ENCODE results near the gene COL19A1.
"Not testable (repeated sequence)": the region's sequence is repeated elsewhere in the genome, so short reads cannot be mapped to it uniquely, and the experiment has no call there.

Gene COL19A1

GRCh38 chr6:69907981-69908498 is 41.7 kb downstream of the COL19A1 start:
- no peak overlapping the region for H3K27ac ChIP-seq
- no peaks in the 10 kb centered on the region for H3K4me1 ChIP-seq
- H4K20me1 ChIP-seq: no peaks in the 10 kb centered on the region
- TF ChIP-seq Cebpa-rat (IDR thresholded peaks at IDR 0.05): no peak
- no peak overlapping the region for H3K4me3 ChIP-seq
- H3K36me3 ChIP-seq: no peaks in the 10 kb centered on the region
- H3K4me2 ChIP-seq: no peak overlapping the region
- no peaks in the 10 kb centered on the region for H3K27me3 ChIP-seq
- H3K9ac ChIP-seq: no peak overlapping the region
- H3K9me3 ChIP-seq (replicated peaks in 1 of 11): no peaks in the 10 kb centered on the region

- no peaks in the 10 kb centered on the region for H4K20me1 ChIP-seq
- H3K27me3 ChIP-seq: no peaks in the 10 kb centered on the region
- H3K9me3 ChIP-seq (replicated peaks in 1 of 11): no peaks in the 10 kb centered on the region
- H3K4me2 ChIP-seq: no peak overlapping the region
- no peak overlapping the region for H3K4me3 ChIP-seq
- H3K4me1 ChIP-seq: peaks cover 10 to 20% (median 13%) of the 10 kb centered on the region in 10 experiments
- TF ChIP-seq Cebpa-rat (IDR thresholded peaks at IDR 0.05): no peak
- no peak overlapping the region for H3K9ac ChIP-seq
- H3K27ac ChIP-seq: no peak overlapping the region
- H3K36me3 ChIP-seq: no peaks in the 10 kb centered on the region
Observed at GRCh38 chr6:69913361-69913760, 47.0 kb downstream of the COL19A1 start.

- peaks cover 10 to 22% (median 18%) of the 10 kb centered on the region in 10 experiments for H3K4me1 ChIP-seq
- TF ChIP-seq Cebpa-rat (IDR thresholded peaks at IDR 0.05): no peak
- no peak overlapping the region for H3K27ac ChIP-seq
- H4K20me1 ChIP-seq: no peaks in the 10 kb centered on the region
- no peak overlapping the region for H3K9ac ChIP-seq
- H3K9me3 ChIP-seq (replicated peaks in 1 of 11): no peaks in the 10 kb centered on the region
- no peak overlapping the region for H3K4me3 ChIP-seq
- H3K36me3 ChIP-seq: no peaks in the 10 kb centered on the region
- H3K4me2 ChIP-seq: no peak overlapping the region
- no peaks in the 10 kb centered on the region for H3K27me3 ChIP-seq
Observed at GRCh38 chr6:69914015-69914485, 47.7 kb downstream of the COL19A1 start.

GRCh38 chr6:69915346-69915745 is 49.0 kb downstream of the COL19A1 start:
- no peaks in the 10 kb centered on the region for H3K36me3 ChIP-seq
- H3K9me3 ChIP-seq (replicated peaks in 1 of 11): no peaks in the 10 kb centered on the region
- H3K4me2 ChIP-seq: no peak overlapping the region
- peaks cover 10 to 22% (median 18%) of the 10 kb centered on the region in 10 experiments for H3K4me1 ChIP-seq
- no peaks in the 10 kb centered on the region for H3K27me3 ChIP-seq
- H3K4me3 ChIP-seq: no peak overlapping the region
- H3K9ac ChIP-seq: no peak overlapping the region
- no peak for TF ChIP-seq Cebpa-rat (IDR thresholded peaks at IDR 0.05)
- no peaks in the 10 kb centered on the region for H4K20me1 ChIP-seq
- no peak overlapping the region for H3K27ac ChIP-seq

- no peaks in the 10 kb centered on the region for H3K36me3 ChIP-seq
- TF ChIP-seq Cebpa-rat (IDR thresholded peaks at IDR 0.05): peak in 2 of 11 experiments; percentile 31 to 32; a peak in 2 of 22 replicates
- peak overlapping the region in 9 of 11 experiments; percentile 23 to 59 (median 33); a peak in 13 of 22 replicates for H3K27ac ChIP-seq
- no peaks in the 10 kb centered on the region for H3K27me3 ChIP-seq
- no peak overlapping the region for H3K9ac ChIP-seq
- H4K20me1 ChIP-seq: no peaks in the 10 kb centered on the region
- no peak overlapping the region for H3K4me3 ChIP-seq
- no peaks in the 10 kb centered on the region; a peak in 1 of 22 replicates for H3K9me3 ChIP-seq (replicated peaks in 1 of 11)
- H3K4me1 ChIP-seq: peaks cover 10 to 22% (median 18%) of the 10 kb centered on the region in 10 experiments
- peak overlapping the region; percentile 34 to 70 (median 51) for H3K4me2 ChIP-seq
Observed at GRCh38 chr6:69917834-69918233, 51.5 kb downstream of the COL19A1 start.

GRCh38 chr6:69918813-69919475 is 52.6 kb downstream of the COL19A1 start:
- TF ChIP-seq Cebpa-rat (IDR thresholded peaks at IDR 0.05): no peak
- no peaks in the 10 kb centered on the region for H4K20me1 ChIP-seq
- H3K4me3 ChIP-seq: no peak overlapping the region
- H3K9me3 ChIP-seq (replicated peaks in 1 of 11): no peaks in the 10 kb centered on the region; a peak in 1 of 22 replicates
- no peaks in the 10 kb centered on the region for H3K27me3 ChIP-seq
- H3K9ac ChIP-seq: no peak overlapping the region
- H3K36me3 ChIP-seq: no peaks in the 10 kb centered on the region
- peak overlapping the region in 2 of 11 experiments; percentile 34 to 37; a peak in 3 of 22 replicates for H3K4me2 ChIP-seq
- peaks cover 10 to 22% (median 18%) of the 10 kb centered on the region in 10 experiments for H3K4me1 ChIP-seq
- H3K27ac ChIP-seq: peak overlapping the region in 1 of 11 experiments; percentile 41; a peak in 2 of 22 replicates

- H4K20me1 ChIP-seq; H3K4me2 ChIP-seq; H3K27ac ChIP-seq; H3K27me3 ChIP-seq; H3K4me3 ChIP-seq; H3K9ac ChIP-seq; H3K9me3 ChIP-seq (replicated peaks in 1 of 11); H3K36me3 ChIP-seq: not testable (repeated sequence)
- peaks cover 10 to 22% (median 18%) of the 10 kb centered on the region in 10 experiments for H3K4me1 ChIP-seq
Observed at GRCh38 chr6:69921066-69921465, 54.7 kb downstream of the COL19A1 start.

- not testable (repeated sequence) for H3K27ac ChIP-seq; H3K27me3 ChIP-seq; H3K9me3 ChIP-seq (replicated peaks in 1 of 11); H4K20me1 ChIP-seq; H3K9ac ChIP-seq; H3K36me3 ChIP-seq; H3K4me3 ChIP-seq; H3K4me2 ChIP-seq
- peaks cover 10 to 20% (median 17%) of the 10 kb centered on the region in 10 experiments for H3K4me1 ChIP-seq
Observed at GRCh38 chr6:69921611-69922010, 55.3 kb downstream of the COL19A1 start.

GRCh38 chr6:69926745-69927144 is 60.4 kb downstream of the COL19A1 start:
- Histone ChIP-seq H3K36me3 (no peaks in the 10 kb centered on the region), H3K4me2 (no peak overlapping the region), H4K20me1 (no peaks in the 10 kb centered on the region), H3K4me1 (no peaks in the 10 kb centered on the region), H3K27ac (no peak overlapping the region), H3K9me3 (replicated peaks in 1 of 11) (peaks cover 6 to 16% (median 11%) of the 10 kb centered on the region in 11 experiments; a peak in 21 of 22 replicates), H3K9ac (no peak overlapping the region), H3K27me3 (no peaks in the 10 kb centered on the region), H3K4me3 (no peak overlapping the region)
- no peak for TF ChIP-seq Cebpa-rat (IDR thresholded peaks at IDR 0.05)

- Histone ChIP-seq H3K27ac (no peak overlapping the region), H3K4me1 (no peaks in the 10 kb centered on the region), H3K9ac (no peak overlapping the region), H3K9me3 (replicated peaks in 1 of 11) (no peaks in the 10 kb centered on the region), H3K27me3 (no peaks in the 10 kb centered on the region), H4K20me1 (no peaks in the 10 kb centered on the region), H3K4me3 (no peak overlapping the region), H3K36me3 (no peaks in the 10 kb centered on the region), H3K4me2 (no peak overlapping the region)
- no peak for TF ChIP-seq Cebpa-rat (IDR thresholded peaks at IDR 0.05)
Observed at GRCh38 chr6:69933239-69933638, 66.9 kb downstream of the COL19A1 start.
